Activated gamma-delta T cell (primary cell): ENCODE results near the gene RIOK2.
"Not testable (repeated sequence)": the region's sequence is repeated elsewhere in the genome, so short reads cannot be mapped to it uniquely, and the experiment has no call there.

ENCODE experiments used
- DNase-seq: peaks from one replicate; lab custom pipeline; 2025; lab: John Stamatoyannopoulos, UW
- total RNA-seq, 2 donors: gene quantifications; one replicate each; lab custom pipeline; 2026; lab: John Stamatoyannopoulos, UW

RIOK2 gene
- total RNA-seq: 49.8 to 50.4 reads per million in 2 donors

DNA sequence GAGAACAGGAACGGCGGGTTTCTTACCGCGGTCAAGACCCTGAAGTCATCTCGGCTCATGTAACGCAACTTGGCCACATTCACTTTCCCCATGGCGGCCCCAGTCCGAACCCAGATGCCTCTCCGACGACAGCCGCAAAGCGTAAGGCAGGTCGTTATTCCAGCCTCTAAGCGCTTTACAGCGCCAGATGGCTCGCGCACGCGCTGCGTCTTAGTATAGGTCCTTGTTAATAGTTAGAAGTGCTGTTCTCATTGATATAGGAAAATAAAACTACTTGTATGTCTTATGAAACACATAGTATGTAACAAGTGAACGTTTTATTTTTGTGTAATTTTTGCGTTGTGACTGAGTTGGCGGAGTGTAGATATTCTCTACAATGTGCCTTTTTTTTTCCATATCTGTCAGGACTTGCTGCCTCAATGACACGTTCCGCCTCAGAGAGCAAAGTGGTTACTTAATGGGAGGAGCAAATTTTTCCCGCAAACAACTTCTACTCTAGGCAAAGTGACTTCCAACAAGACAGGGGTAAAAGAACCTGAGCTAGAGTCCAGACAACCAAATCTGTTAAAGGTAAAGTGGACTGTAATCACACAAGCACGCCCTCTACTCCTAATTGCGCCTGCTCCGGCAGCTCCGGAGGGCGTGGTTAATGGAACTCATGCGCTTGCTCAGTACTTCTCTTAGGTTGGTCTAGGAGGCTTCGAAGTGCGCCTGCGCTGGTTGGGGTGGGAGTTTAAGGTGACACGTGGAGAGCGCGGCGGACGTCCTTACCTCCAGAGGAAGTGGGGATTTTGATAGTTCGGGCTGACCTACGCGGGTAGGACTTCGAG, at the start of gene RIOK2:
TSS of gene RIOK2 (minus strand) at position 148 of the 830 bp plus-strand sequence. CDS start at position 92, 56 bp downstream.
- DNase-seq: peak; percentile 71

DNA sequence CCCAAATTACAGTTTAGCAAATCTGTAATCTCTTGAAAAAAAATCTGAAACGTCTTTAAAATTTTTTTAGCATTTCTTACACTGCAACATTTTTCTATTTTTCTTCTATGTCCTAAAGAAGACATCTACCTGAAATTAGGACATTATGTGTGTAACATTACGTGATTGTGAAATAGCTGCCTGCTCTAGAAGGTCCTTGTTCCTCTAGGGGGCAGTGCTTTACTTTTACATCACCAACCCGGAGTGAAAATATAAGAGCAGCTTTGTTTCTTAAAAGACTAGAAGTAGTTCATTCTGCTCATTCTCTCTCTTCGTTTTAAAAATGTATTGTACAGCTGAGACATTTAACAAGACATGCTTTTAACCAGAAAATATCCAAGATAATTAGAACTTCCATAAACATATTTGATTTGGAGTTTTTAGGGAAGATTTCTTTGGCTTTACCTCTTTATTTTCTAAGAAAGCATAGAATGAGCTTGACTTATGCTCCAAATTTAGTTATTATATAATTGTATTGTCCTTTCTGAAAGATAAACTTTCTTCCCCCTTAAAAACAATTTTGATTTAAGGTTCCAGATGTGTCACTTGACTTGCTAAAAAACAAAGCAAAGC, 48.1 kb upstream of the RIOK2 start:
- no peak for DNase-seq

DNA sequence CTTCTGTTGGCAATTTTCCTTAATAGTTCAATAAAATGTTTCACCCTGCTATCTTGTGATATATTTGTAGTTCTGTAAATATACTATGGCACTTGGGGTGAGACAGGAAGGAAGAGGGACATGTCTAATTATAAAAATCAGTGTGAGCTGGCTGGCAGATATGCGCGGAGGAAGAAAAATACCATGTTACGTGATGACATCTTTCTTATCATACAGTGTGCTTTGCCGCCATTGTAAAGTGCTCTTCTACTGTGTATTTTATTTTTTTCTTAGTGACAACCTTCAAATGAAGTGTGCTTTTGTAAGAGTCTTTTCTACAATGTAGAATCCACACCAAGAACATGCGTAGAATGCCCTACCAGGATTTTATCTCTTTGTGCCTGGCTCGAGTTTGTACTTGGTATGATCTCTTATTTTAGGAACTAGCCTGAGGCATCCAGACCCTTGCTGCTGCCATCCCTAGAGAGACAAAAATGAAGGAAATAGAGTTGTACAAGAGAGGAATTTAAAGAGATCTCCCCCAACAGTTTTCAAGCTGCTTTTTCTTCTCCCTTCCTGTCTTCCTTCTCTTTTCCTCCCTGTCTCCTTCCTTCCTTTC, 46.7 kb upstream of the RIOK2 start:
- no peak for DNase-seq

DNA sequence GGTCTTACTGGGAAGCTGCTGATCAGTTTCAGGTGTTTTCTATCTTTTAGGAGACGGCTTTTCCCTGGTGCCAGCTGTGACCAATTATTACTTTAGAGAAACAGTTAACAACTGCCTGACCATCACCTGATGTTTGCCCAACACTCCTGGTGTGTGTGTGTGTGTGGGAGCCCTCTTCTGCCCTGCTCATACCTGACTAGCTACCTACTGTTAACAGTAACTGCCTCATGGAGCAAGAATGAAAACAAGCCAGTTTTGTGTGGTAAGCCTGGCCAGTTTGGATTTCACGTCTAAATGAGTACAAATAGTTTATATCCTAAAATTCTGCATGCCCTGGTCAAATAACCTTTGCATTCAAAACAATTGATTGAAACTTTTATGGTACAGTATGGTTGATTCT, 46.1 kb upstream of the RIOK2 start:
- DNase-seq: no peak

DNA sequence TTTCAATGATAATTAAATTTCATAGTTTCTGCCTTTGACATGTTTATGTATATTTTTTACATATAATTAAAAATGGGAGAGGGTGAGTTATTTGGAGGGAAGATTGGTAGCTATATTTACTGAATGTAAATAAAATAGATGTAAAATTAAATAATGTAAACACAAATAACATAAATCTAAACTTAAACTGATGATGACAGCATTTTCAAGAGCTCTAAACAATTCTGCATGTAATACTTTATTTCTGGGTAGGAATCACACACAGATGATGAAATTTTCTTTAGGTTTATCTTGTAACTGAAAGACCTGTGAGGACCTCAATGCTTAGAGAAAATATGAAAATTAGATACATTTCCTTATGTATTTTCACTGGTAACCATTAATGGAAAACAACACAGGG, 42.2 kb upstream of the RIOK2 start:
- DNase-seq: no peak

DNA sequence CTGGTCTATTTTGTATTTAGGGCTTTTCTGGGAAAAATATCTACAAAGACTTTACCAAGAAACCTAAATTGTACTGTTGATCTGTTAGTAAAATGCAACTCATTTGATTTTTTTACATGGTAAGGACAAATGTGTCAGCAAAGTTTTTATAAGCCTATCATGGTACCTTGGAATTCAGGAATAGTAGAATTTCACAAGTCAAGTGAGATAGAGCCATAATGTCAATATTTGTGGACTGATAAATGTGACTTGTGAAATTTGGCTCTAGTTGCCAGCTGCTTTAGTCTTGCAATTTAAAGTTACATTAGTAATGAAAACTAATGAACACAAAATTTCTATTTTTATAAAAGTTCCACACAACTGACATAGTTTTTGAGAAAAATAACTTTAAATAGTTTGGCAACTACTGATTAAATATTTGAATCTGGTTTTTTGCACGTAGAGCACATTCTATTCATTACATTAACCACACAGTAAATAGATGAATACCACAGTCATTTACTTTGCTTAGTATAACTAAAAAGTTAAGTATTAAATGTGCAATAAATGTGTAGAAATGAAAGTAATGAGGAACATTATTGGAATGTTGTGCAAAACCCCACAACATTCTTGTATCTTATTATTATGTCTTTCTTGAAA, 41.2 kb upstream of the RIOK2 start:
- DNase-seq: no peak

DNA sequence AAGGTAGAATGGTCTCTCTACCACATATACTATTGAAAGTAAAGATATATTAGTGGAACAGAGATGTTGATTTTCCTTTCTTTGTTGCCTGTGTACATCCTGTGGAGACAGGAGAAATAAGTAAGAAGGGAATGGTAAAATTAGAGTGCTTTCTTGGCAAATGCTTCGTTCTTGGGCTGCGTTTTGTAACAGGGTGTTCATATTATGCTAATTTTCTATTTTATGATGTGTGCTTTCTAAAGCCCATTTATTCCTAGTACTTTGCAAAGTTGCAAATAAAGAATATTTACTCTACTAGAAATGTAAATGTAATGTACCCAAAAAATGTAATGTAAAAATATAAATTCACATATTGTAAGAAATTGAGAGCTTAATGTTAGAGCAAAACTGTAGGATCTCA, 40.5 kb upstream of the RIOK2 start:
- DNase-seq: no peak

DNA sequence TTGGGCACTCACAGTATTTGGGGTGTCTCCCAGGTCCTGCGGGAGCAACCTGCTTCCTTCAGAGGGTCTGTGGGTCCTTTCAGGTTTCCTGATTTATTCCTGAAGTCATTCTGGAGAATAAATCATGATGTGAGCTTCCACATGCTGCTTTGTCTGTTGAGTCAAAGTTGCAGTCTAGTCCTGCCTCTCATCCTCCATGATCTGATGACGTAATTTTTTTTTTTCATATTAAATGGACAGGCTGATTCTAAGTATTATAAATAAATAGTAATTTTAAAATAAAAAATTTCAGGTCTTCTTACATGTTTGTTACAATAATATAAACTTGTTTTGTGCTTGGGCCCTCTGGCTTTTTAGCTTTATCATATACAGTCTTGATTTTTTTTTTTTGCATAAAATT, 26.3 kb upstream of the RIOK2 start:
- no peak for DNase-seq

DNA sequence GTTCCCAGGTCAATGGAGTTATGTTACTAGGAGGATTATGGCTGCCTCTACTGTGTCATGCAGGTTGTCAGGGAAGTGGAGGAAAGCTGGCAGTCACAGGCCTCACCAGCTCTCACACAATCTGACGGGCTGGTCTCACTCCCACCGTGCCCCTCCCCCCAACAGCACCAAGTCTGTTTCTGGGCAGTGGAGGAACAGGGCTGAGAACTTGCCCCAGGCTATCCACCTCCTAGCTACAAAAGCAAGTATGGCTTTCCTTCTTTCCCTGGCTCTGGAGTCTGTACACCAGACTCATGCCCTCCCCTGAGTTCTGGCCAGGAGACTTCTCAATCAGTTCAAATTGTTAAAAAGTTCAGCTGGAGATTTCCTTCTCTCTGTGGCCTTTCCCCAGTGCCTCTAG, 25.7 kb upstream of the RIOK2 start:
- DNase-seq: no peak

DNA sequence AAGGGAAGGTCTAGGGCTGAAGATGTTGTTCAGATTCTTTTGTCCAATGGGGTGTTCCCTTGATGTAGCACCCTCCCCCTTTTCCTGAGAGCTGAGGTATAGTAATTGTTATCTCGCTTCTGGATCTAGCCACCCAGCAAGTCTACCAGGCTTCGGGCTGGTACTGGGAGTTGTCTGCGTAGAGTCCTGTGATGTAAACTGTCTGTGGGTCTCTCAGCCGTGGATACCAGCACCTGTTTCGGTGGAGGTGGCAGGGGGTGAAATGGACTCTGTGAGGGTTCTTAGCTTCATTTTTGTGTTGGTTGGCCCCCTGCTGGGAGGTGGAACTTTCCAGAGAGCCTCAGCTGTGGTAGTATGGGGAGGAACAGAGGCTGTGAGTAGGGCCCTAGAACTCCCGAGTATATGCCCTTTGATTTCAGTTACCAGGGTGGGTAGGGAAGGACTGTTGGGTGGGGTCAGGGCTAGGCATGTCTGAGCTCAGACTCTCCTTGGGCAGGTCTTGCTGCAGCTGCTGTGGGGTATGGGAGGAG, 25.2 kb upstream of the RIOK2 start:
- DNase-seq: no peak

DNA sequence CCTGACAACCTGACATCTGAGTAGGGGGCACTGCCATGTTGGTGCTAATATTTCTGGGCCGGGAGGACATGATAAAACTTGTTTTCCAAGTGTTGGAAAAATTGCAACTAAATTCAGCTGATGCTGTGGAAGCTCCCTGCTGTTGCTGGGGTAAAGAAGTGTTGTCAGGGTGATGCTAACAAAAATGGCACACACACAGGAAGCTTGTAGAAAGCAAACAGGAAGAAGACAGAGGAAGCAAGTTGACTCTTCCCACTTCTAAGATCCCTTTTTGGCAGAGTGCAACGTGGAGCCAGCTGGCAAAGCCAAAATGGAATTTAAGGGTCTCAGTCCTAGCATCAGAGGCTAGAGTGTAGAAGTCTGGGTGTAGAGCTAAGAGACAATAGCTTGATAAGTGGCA, 11.3 kb upstream of the RIOK2 start:
- DNase-seq: no peak

DNA sequence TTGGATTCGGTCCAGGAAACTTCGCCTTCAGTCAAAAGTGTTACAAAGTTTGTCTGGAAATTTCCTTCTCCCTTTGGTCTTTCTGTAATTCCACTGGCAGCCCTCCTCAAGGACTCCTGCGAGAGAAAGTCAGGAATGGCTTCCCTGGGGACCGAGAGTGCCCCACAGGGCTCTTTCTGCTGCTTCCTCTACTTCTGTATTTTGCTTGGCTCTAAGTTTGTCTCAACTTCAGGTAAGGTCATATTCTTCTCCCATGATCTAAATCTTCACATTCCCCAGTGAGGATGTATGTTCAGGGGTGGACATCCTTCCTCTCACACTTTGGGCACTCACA, 10.3 kb upstream of the RIOK2 start:
- DNase-seq: no peak

DNA sequence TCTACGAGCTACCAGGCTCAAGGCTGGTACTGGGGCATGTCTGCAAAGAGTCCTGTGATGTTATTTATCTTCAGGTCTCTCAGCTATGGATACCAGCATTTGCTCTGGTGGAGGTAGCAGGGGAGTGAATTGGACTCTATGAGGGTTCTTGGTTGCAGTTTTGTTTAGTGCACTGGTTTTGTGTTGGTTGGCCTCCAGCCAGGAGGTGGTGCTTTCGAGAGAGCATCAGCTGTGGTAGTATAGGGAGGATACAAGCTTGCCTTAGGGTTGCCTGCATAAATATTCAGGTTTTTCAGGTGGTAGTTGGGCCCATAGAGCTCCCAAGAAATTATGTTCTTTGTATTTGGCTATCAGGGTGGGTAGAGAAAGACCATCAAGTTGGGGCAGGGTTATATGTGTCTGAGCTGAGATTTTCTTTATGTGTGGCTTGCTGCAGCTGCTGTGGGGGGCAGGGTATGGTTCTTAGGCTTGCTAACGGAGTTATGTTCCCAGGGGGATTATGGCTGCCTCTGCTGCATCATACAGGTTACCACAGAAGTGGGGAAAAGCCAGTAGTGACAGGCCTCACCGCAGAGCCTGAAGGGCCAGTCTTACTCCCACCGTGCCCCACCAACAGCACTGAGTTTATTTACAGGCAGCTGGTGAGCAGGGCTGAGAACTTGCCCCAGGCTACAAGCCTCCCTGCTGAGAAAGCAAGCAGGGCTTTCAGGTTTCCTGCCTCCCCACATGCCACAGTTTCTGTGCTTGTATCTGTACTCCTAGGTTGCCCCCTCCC, 9.7 kb upstream of the RIOK2 start:
- DNase-seq: no peak

DNA sequence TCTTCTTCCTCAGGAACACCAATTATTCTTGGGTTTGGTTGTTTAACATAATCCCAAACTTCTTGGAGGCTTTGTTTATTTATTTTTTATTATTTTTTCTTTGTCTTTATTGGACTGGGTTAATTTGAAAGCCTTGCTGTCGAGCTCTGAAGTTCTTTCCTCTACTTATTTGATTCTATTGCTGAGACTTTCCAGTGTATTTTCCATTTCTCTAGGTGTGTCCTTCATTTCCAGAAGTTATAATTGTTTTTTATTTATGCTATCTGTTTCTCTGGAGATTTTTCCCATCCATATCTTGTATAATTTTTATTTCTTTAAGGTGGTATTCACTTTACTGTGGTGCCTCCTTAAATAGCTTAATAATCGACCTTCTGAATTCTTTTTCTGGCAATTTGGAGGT, 8.8 kb upstream of the RIOK2 start:
- no peak for DNase-seq

DNA sequence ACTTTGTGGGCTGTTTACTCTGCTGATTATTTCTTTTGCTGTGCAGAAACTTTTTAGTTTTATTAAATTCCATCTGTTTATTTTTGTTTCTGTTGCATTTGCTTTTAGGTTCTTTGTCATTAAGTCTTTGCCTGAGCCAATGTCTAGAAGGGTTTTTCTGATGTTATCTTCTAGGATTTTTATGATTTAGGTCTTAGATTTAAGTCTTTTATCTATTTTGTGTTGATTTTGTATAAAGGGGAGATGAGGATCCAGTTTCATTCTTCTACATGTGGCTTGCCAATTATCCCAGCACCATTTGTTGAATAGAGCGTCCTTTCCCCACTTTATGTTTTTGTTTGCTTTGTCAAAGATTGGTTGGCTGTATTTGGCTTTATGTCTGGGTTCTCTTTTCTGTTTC, 6.5 kb upstream of the RIOK2 start:
- not testable (repeated sequence) for DNase-seq

DNA sequence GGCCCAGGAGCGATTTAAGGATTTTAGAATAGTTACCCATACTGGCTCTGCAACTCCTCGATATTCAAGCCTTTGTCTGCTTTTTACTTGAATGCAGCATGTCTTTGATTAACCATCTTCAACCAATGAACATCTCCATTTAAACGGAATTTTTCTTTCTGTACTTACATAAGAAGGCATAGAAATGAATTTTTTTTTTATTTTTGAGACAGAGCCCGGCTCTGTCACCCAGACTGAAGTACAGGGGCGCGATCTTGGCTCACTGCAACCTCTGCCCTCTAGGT, 825 bp upstream of the RIOK2 start:
- DNase-seq: no peak

DNA sequence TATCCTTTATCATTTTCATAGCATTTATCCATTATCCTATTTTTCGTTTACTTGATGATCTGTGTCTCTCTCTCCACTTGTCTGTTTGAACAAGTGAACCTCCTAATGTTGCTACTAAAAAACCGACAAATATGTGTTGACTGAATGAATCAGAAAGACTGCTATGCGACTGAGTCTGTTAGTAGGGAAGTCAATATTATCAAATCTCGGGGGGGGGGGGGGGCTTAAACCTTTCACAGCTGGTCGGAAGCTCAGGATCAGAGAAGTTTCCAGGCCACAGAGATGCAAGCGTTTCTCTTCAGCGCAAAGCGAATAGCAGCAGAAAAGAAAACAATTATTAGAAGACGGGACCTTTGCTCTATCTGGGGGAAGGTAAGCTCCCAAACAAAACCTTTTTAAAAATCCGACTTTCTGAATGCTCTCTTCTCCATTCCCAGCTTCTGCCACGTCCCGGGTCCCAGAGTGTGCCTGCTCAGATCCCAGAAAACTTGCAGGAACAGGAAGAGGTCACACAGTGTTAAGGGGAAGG, 412 bp downstream of the RIOK2 start:
- no peak for DNase-seq

DNA sequence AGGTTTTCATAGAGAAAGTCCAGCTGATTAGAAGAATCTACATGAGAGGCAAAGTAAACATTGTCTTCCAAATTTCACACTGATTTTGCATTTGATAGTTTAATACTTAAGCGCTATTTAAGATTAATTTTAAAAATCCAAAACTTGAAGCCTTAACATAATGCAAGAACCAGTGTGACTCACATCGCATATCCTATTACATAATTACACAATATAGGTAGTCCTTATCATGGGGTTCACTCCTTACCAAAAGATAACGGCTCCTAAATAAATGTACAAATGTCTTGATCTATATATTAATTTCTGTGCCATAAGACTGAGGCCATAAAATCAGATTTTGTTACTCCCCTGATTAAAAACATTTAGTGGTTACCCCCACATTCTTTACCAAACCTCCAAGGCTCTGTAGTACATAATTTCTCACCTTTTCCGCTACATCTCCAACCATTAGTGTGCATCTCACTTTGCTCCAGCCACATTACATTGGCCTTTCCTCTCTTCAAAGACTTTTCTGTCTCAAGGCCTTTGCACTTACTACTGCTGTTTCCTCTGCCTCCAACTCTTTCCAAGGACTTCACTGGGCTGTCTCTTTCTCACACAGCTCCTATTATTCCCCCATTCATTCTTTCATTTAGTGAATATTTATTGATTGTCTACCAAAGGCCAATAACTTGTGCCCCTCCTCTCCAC, 1.0 kb downstream of the RIOK2 start:
- DNase-seq: no peak

DNA sequence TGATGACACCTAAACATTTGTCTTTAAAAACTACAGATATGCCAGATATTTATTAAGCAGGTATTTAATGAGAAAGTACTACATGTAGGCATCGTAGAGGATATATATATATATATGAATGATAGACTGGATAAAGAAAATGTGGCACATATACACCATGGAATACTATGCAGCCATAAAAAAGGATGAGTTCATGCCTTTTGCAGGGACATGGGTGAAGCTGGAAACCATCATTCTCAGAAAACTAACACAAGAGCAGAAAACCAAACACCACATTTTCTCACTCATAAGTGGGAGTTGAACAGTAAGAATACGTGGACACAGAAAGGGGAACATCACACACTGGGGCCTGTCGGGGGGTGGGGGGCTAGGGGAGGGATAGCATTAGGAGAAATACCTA, 3.6 kb downstream of the RIOK2 start:
- DNase-seq: not testable (repeated sequence)

DNA sequence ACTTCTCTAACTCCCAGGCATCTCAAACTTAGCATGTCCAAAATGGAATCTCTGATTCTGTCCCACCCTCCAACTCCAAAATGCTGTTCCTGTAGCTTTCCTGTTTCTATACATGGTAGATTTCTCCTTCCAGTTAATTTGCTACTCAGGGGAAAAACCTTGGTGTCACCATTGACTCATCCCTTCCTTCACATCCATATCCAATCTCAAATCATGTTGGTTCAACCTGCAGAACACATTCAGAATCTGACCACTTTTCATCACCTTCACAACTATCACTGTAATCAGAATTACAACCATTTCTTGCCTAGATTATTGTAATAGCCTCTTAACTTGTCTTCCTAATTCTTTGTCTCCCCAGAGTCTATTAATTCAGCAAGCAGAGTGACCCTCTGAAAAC, 10.8 kb downstream of the RIOK2 start:
- no peak for DNase-seq

DNA sequence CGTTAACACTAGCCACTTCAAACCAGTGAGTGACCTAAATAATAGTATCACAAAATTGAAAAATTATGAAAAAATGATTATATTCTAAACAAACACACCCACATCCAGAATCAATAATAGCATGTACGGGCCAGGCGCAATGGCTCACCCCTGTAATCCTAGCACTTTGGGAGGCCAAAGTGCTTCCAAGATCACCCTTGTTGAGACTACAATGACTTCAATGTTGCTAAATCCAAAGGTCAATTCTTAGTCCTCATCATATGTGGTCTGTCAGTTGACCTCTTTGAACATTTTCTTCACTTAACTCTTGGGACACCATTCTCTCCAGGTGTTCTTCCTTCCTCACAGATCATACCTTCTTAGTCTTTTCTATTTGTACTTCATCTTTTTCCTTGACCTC, 11.3 kb downstream of the RIOK2 start:
- no peak for DNase-seq
